ENCODE data around the gene S100A5. TPM values are rescaled to one million over a fixed set of nuclear protein-coding genes. Genes with fewer than 3 reads are reported as not detected.

S100A5 gene
- total and polyA plus RNA-seq, 9 of the 15 experiments (the other 6 are each of a cell fraction or from before 2014, with no cell fraction given) = 0.56 to 1.4 (median 0.64) TPM; not detected in 5

GRCh38 chr1:153510984-153511410 is 29.7 kb downstream of the S100A5 start (continued):
- TF ChIP-seq ZFP30 (CRISPR knock-in tag; IDR thresholded peaks at IDR 0.05; ENCODE audit: borderline replicate concordance) (no peak), U2AF2 (optimal IDR thresholded peaks at IDR 0.05; ENCODE audit: low read depth, low read length) (no peak), ARID2 (IDR thresholded peaks at IDR 0.05) (peak; percentile 68), RNF2 (IDR thresholded peaks at IDR 0.05) (no peak), ZNF592 (IDR thresholded peaks at IDR 0.05) (peak; percentile 90), NFIC (IDR thresholded peaks at IDR 0.05) (no peak), NR2C1 (IDR thresholded peaks at IDR 0.05) (no peak), NR2C1 (tag; IDR thresholded peaks at IDR 0.05) (no peak), HCFC1 (IDR thresholded peaks at IDR 0.05; ENCODE audit: low read depth, low read length) (0 out of 2 replicates have a peak, but pooled peaks have one; percentile 40), ZNF551 (CRISPR knock-in tag; IDR thresholded peaks at IDR 0.05) (no peak), MEF2A (IDR thresholded peaks at IDR 0.05; ENCODE audit: control insufficient read depth, low read depth, low read length) (no peak), CTBP1 (IDR thresholded peaks at IDR 0.05; ENCODE audit: borderline replicate concordance) (peak; percentile 51; the same call in 1 of the 2 replicates), CXXC5 (CRISPR knock-in tag; IDR thresholded peaks at IDR 0.05) (peak; percentile 39), ZNF785 (CRISPR knock-in tag; IDR thresholded peaks at IDR 0.05) (no peak), KAT7 (CRISPR knock-in tag; IDR thresholded peaks at IDR 0.05; ENCODE audit: borderline replicate concordance) (0 out of 2 replicates have a peak, but pooled peaks have one; percentile 20), PKNOX1 (IDR thresholded peaks at IDR 0.05) (peak; percentile 72), FOSL1 (tag; conservative IDR thresholded peaks at IDR 0.05) (no peak), CREB1 (IDR thresholded peaks at IDR 0.05) (no peak), CREB1 (CRISPR knock-in tag; IDR thresholded peaks at IDR 0.05) (peak; percentile 61; the same call in 1 of the 2 replicates), XRCC5 (IDR thresholded peaks at IDR 0.05; ENCODE audit: low read depth, low read length) (peak; percentile 86), ZBTB17 (CRISPR knock-in tag; IDR thresholded peaks at IDR 0.05) (no peak), RB1 (IDR thresholded peaks at IDR 0.05; ENCODE audit: low read depth) (peak; percentile 57), ZNF384 (IDR thresholded peaks at IDR 0.05; ENCODE audit: low read depth, low read length) (0 out of 2 replicates have a peak, but pooled peaks have one; percentile 27), ZBED1 (IDR thresholded peaks at IDR 0.05) (no peak), DPF2 (IDR thresholded peaks at IDR 0.05) (0 out of 2 replicates have a peak, but pooled peaks have one; percentile 21), SMAD4 (CRISPR knock-in tag; conservative IDR thresholded peaks at IDR 0.05) (peak; percentile 63), EP400 (IDR thresholded peaks at IDR 0.05) (peak; percentile 73; the same call in 1 of the 2 replicates)

Data from K562 (cell line).